Peyer's patch (tissue), 4 donors: ENCODE data around the gene IL3. TPM values are rescaled to one million over a fixed set of nuclear protein-coding genes. Genes with fewer than 3 reads are reported as not detected.

Experiments used
- DNase-seq, 3 donors: peaks; one replicate each; pipeline ENCODE4 v3.0.0-alpha.2; 2017 to 2019
- H3K27ac ChIP-seq, 4 donors: fragments of 200-600 bp; sonication (generic); one replicate each; pipeline ENCODE4 v1.5.1; 2016 to 2019
- H3K27me3 ChIP-seq, 2 donors: fragments of 200-600 bp; sonication (generic); one replicate each; pipeline ENCODE4 v1.5.1; 2019
- H3K36me3 ChIP-seq, 3 donors: fragments of 200-600 bp; sonication (generic); one replicate each; pipeline ENCODE4 v1.5.1; 2016 to 2019
- H3K4me1 ChIP-seq, 4 donors: fragments of 200-600 bp; sonication (generic); one replicate each; pipeline ENCODE4 v1.5.1; 2016 to 2019
- H3K4me3 ChIP-seq, 4 donors: fragments of 200-600 bp; sonication (generic); 1 replicate in 3 of 4; 2 replicates in 1 of 4; pipeline ENCODE4 v1.5.1; 2016 to 2019; ENCODE audit warnings: mild to moderate bottlenecking in 1 of 4
- H3K9me3 ChIP-seq, 4 donors: fragments of 200-600 bp; sonication (generic); one replicate each; pipeline ENCODE4 v1.5.1; 2016 to 2019; ENCODE audit warnings: mild to moderate bottlenecking in 1 of 4
- CTCF ChIP-seq, 6 experiments: fragments of 450-650 bp in 4 of 6; fragments of 200-600 bp in 2 of 6; sonication (generic) in 1 of 6; IDR thresholded peaks; one replicate each; pipeline ENCODE4 v1.5.1; 2017 to 2019; ENCODE audit warnings: antibody characterized with exemption in 6 of 6, mild to moderate bottlenecking in 3 of 6, moderate library complexity in 1 of 6
- POLR2A ChIP-seq, 2 donors: fragments of 450-650 bp; IDR thresholded peaks; one replicate each; pipeline ENCODE4 v1.5.1; 2017; ENCODE audit warnings: antibody characterized with exemption in 2 of 2, mild to moderate bottlenecking in 2 of 2, moderate library complexity in 2 of 2
- small RNA-seq, 2 donors: library from RNA; depleted of rRNA; stranded (forward); fragments of <200 nt; gene quantifications; one replicate each; pipeline ENCODE3, GENCODE V24; 2016
- total RNA-seq, 4 donors: library from RNA; depleted of rRNA; stranded (reverse); fragments of >200 nt; gene quantifications; one replicate each; pipeline ENCODE4 v1.1.0, GENCODE V29; 2016

Gene IL3
- total RNA-seq, 4 donors from 2014 or later: not detected

DNA sequence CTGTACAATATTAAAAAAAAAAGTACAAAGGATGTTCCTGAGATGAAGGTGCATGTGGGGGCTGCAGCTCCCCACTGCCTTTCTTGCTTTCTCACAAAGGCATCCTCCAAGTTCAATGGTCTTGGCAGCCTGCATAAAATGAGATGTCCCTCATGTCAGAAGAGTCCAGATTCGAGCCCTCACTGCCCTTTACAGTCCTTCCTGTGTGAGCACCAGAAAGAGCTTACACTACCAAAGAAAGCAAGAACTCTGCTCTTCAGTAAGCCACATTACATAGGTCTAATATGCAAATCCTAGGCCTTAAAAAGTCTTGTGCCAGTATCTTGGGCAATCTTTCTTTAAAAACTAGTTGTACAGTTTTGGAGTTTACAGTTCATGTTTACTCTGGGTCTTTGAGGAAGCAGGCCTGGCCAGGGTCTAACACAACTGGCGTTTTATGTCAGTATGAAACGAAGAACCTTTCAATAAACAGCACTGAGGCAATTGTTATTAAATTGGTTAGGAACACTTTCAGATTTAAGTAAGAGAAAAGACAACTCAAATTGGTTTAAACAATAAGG is 49.1 kb downstream of the IL3 start:
- no peak for DNase-seq
- TF ChIP-seq POLR2A (IDR thresholded peaks at IDR 0.05) (no peak), CTCF (IDR thresholded peaks at IDR 0.05) (no peak)
- no peaks in the 10 kb centered on the region for H3K9me3 ChIP-seq
- H3K4me3 ChIP-seq: no peak overlapping the region
- H3K36me3 ChIP-seq: no peaks in the 10 kb centered on the region
- H3K27ac ChIP-seq: no peak overlapping the region
- no peaks in the 10 kb centered on the region for H3K4me1 ChIP-seq
- H3K27me3 ChIP-seq: no peaks in the 10 kb centered on the region

DNA sequence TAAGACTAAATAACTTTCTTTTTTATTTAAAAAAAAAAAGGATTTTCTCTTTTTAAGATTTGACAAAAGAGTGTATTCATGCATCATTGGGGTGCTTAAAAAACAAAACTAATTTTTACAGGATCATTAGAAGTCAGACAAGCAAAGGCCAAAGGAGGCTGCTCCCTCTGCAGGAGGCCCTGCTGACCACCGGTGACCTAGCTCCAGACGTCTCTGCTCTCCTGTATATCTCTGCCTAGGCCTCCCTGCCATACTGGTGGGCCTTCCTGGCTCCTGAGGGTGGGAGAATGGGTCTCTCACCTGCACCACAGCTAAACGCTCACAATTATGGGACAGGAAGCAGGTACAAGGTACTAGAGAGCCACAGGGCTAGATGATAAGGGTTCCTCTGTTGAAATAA is 49.7 kb downstream of the IL3 start:
- no peak for DNase-seq
- H3K9me3 ChIP-seq: no peaks in the 10 kb centered on the region
- no peak overlapping the region for H3K4me3 ChIP-seq
- H3K27ac ChIP-seq: peak overlapping the region in 1 of 4 donors; percentile 16
- H3K36me3 ChIP-seq: no peaks in the 10 kb centered on the region
- no peaks in the 10 kb centered on the region for H3K27me3 ChIP-seq
- no peaks in the 10 kb centered on the region for H3K4me1 ChIP-seq
- TF ChIP-seq CTCF (IDR thresholded peaks at IDR 0.05) (no peak), POLR2A (IDR thresholded peaks at IDR 0.05) (no peak)

- no peak for DNase-seq
- no peak for TF ChIP-seq CTCF (IDR thresholded peaks at IDR 0.05)
- no peak for TF ChIP-seq POLR2A (IDR thresholded peaks at IDR 0.05)
- no peaks in the 10 kb centered on the region for H3K4me1 ChIP-seq
- no peaks in the 10 kb centered on the region for H3K9me3 ChIP-seq
- H3K36me3 ChIP-seq: no peaks in the 10 kb centered on the region
- H3K27me3 ChIP-seq: no peaks in the 10 kb centered on the region
- H3K4me3 ChIP-seq: no peak overlapping the region
- H3K27ac ChIP-seq: peak overlapping the region in 1 of 4 donors; percentile 16
Measured at GRCh38 chr5:132110930-132111329, 50.5 kb downstream of the IL3 start.

- TF ChIP-seq CTCF (IDR thresholded peaks at IDR 0.05): no peak
- TF ChIP-seq POLR2A (IDR thresholded peaks at IDR 0.05): no peak
- Histone ChIP-seq H3K27me3 (no peaks in the 10 kb centered on the region), H3K4me3 (no peak overlapping the region), H3K27ac (no peak overlapping the region), H3K4me1 (no peaks in the 10 kb centered on the region), H3K36me3 (no peaks in the 10 kb centered on the region), H3K9me3 (no peaks in the 10 kb centered on the region)
- DNase-seq: no peak
Measured at GRCh38 chr5:132112111-132112510, 51.7 kb downstream of the IL3 start.

Small RNA genes within 50 kb of the gene (small RNA-seq; reads per million reads assigned to genes)
- 0 reads per million in 2 donors for gene RF00285

Other genes with a start within 250 kb of the IL3 start
- not detected for gene MEIKIN, start 115.0 kb upstream of the IL3 start, total RNA-seq
- 10 to 100 TPM in 1 of 4 donors, 1 to 10 TPM in 2, not detected in 1; 1.1 to 12.4 (median 7.4) TPM for gene ACSL6, start 49.0 kb upstream of the IL3 start, total RNA-seq
- gene CSF2, start 13.1 kb downstream of the IL3 start, total RNA-seq: not detected
- 10 to 100 TPM; 21.5 to 81.4 (median 51.2) TPM for gene P4HA2, start 167.2 kb downstream of the IL3 start, total RNA-seq
- gene PDLIM4, start 197.0 kb downstream of the IL3 start, total RNA-seq: 10 to 100 TPM in 3 of 4 donors, 1 to 10 TPM in 1; 4.6 to 27.2 (median 18.5) TPM
- 10 to 100 TPM in 3 of 4 donors, not detected in 1; 25.5 to 56.6 (median 37.3) TPM for gene SLC22A4, start 233.7 kb downstream of the IL3 start, total RNA-seq